Caco-2 (cell line): ENCODE data around the gene ZNF469. TPM values are rescaled to one million over a fixed set of nuclear protein-coding genes. Genes with fewer than 3 reads are reported as not detected.

Source experiments
- BruUV-seq: library from RNA; stranded (reverse); fragments of 400-500 nt; replicated peaks from 2 replicates; lab custom pipeline; 2021; lab: Mats Ljungman, UMichigan
- CTCF ChIA-PET: fragments of 300-600 bp; sonication (Branson Sonifier 250); formaldehyde crosslinking; loops from one replicate; lab custom pipeline; 2022; ENCODE audit warnings: antibody characterized with exemption; lab: Charles Lee
- POLR2A ChIA-PET: fragments of 300-600 bp; sonication (Branson Sonifier 250); formaldehyde crosslinking; loops from one replicate; lab custom pipeline; 2022; ENCODE audit warnings: antibody characterized with exemption; lab: Charles Lee
- DNase-seq, 2 experiments: peaks; one replicate each; pipeline versions ENCODE4 v3.0.0 to v3.0.0-alpha.2; 2020 to 2022
- H3K27me3 ChIP-seq: replicated peaks from 2 replicates; pipeline ENCODE4 v1.6.0; 2011; ENCODE audit warnings: low read length; ENCODE audit not compliant: control insufficient read depth, insufficient read depth
- H3K36me3 ChIP-seq: 2 replicates; pipeline ENCODE4 v1.5.1; 2011; ENCODE audit warnings: low read length; ENCODE audit not compliant: control insufficient read depth, insufficient read depth
- H3K4me1 ChIP-seq: fragments of 250-450 bp; sonication (Bioruptor Pico); 2 replicates; pipeline ENCODE4 v1.5.1; 2020; ENCODE audit warnings: mild to moderate bottlenecking
- H3K4me3 ChIP-seq: 2 replicates; pipeline ENCODE4 v1.5.1; 2011; ENCODE audit warnings: low read depth, mild to moderate bottlenecking, control low read depth, low read length
- H3K9me3 ChIP-seq: fragments of 250-450 bp; sonication (Bioruptor Pico); 2 replicates; pipeline ENCODE4 v1.5.1; 2020; ENCODE audit warnings: mild to moderate bottlenecking, moderate library complexity
- H3K27ac Mint-ChIP-seq: one replicate; pipeline ENCODE4 v1.8.0; 2022; ENCODE audit warnings: mixed read lengths; ENCODE audit not compliant: unreplicated experiment
- H3K27me3 Mint-ChIP-seq: one replicate; pipeline ENCODE4 v1.8.0; 2022; ENCODE audit warnings: mixed read lengths; ENCODE audit not compliant: insufficient read depth, unreplicated experiment
- H3K36me3 Mint-ChIP-seq: one replicate; pipeline ENCODE4 v1.8.0; 2022; ENCODE audit warnings: mild to moderate bottlenecking, mixed read lengths; ENCODE audit not compliant: insufficient read depth, unreplicated experiment
- H3K4me1 Mint-ChIP-seq: one replicate; pipeline ENCODE4 v1.8.0; 2022; ENCODE audit warnings: low read depth, mixed read lengths; ENCODE audit not compliant: unreplicated experiment
- H3K4me3 Mint-ChIP-seq: one replicate; pipeline ENCODE4 v1.8.0; 2022; ENCODE audit warnings: mild to moderate bottlenecking, moderate library complexity, mixed read lengths; ENCODE audit not compliant: unreplicated experiment
- H3K9me3 Mint-ChIP-seq: one replicate; pipeline ENCODE4 v1.8.0; 2022; ENCODE audit warnings: mixed read lengths; ENCODE audit not compliant: unreplicated experiment
- CTCF ChIP-seq, 2 experiments: fragments of 200-600 bp in 1 of 2; IDR thresholded peaks; 1 replicate in 1 of 2; 2 replicates in 1 of 2; pipeline versions ENCODE4 v1.5.1 to v1.8.0; 2011 to 2022; ENCODE audit warnings: antibody characterized with exemption in 1 of 2, control low read depth in 1 of 2, inconsistent platforms in 1 of 2, low read depth in 1 of 2, low read length in 1 of 2, mild to moderate bottlenecking in 1 of 2, moderate library complexity in 1 of 2; ENCODE audit not compliant: insufficient read depth in 1 of 2, severe bottlenecking in 1 of 2, unreplicated experiment in 1 of 2
- intact Hi-C: fragments of 100-400 bp; cut with micrococcal nuclease; formaldehyde crosslinking; loops from one replicate; pipeline ENCODE4 v1.10.0; 2022; ENCODE audit not compliant: unreplicated experiment
- total RNA-seq: library from RNA; stranded (reverse); gene quantifications from 2 replicates; pipeline ENCODE4 v1.2.3, GENCODE V29; 2022

Gene ZNF469
- total RNA-seq, 1 experiment from 2014 or later, result 0.07 TPM

GRCh38 chr16:88415713-88416323 is 33.1 kb downstream of the ZNF469 start:
- no peak overlapping the region for H3K27ac Mint-ChIP-seq
- H3K27me3 Mint-ChIP-seq, result peaks cover 4% of the 10 kb centered on the region
- Histone ChIP-seq H3K9me3 (no peaks in the 10 kb centered on the region), H3K36me3 (no peaks in the 10 kb centered on the region), H3K4me1 (no peaks in the 10 kb centered on the region), H3K27me3 (no peaks in the 10 kb centered on the region), H3K4me3 (no peak overlapping the region)
- no TSS peak for BruUV-seq
- ChIA-PET CTCF (no interaction called here), POLR2A (no interaction called here)
- no peaks in the 10 kb centered on the region for H3K4me1 Mint-ChIP-seq
- intact Hi-C loops, result no loop called here
- DNase-seq, result no peak
- H3K36me3 Mint-ChIP-seq, result no peaks in the 10 kb centered on the region
- no peak overlapping the region for H3K4me3 Mint-ChIP-seq
- TF ChIP-seq CTCF (IDR thresholded peaks at IDR 0.05; ENCODE audit: insufficient read depth in 1 of 2, low read depth in 1 of 2, low read length in 1 of 2, severe bottlenecking in 1 of 2, unreplicated experiment in 1 of 2), result no peak
- no peaks in the 10 kb centered on the region for H3K9me3 Mint-ChIP-seq

GRCh38 chr16:88416686-88417085 is 33.9 kb downstream of the ZNF469 start:
- H3K4me3 Mint-ChIP-seq, result no peak overlapping the region
- H3K36me3 Mint-ChIP-seq, result no peaks in the 10 kb centered on the region
- Histone ChIP-seq H3K4me3 (no peak overlapping the region), H3K4me1 (no peaks in the 10 kb centered on the region), H3K36me3 (no peaks in the 10 kb centered on the region), H3K27me3 (no peaks in the 10 kb centered on the region), H3K9me3 (no peaks in the 10 kb centered on the region)
- no peak overlapping the region for H3K27ac Mint-ChIP-seq
- intact Hi-C loops, result no loop called here
- no peak for TF ChIP-seq CTCF (IDR thresholded peaks at IDR 0.05; ENCODE audit: insufficient read depth in 1 of 2, low read depth in 1 of 2, low read length in 1 of 2, severe bottlenecking in 1 of 2, unreplicated experiment in 1 of 2)
- BruUV-seq, result no TSS peak
- no peak for DNase-seq
- no peaks in the 10 kb centered on the region for H3K9me3 Mint-ChIP-seq
- H3K27me3 Mint-ChIP-seq, result peaks cover 4% of the 10 kb centered on the region
- no peaks in the 10 kb centered on the region for H3K4me1 Mint-ChIP-seq
- ChIA-PET CTCF (interaction anchor here (0.6 kb wide), 1 partner anchor 212 kb away, joined by 4 read pairs; no protein-coding TSS in a partner anchor), POLR2A (interaction anchor here (0.6 kb wide), 1 partner anchor 119 kb away, joined by 5 read pairs; no protein-coding TSS in a partner anchor)

DNA sequence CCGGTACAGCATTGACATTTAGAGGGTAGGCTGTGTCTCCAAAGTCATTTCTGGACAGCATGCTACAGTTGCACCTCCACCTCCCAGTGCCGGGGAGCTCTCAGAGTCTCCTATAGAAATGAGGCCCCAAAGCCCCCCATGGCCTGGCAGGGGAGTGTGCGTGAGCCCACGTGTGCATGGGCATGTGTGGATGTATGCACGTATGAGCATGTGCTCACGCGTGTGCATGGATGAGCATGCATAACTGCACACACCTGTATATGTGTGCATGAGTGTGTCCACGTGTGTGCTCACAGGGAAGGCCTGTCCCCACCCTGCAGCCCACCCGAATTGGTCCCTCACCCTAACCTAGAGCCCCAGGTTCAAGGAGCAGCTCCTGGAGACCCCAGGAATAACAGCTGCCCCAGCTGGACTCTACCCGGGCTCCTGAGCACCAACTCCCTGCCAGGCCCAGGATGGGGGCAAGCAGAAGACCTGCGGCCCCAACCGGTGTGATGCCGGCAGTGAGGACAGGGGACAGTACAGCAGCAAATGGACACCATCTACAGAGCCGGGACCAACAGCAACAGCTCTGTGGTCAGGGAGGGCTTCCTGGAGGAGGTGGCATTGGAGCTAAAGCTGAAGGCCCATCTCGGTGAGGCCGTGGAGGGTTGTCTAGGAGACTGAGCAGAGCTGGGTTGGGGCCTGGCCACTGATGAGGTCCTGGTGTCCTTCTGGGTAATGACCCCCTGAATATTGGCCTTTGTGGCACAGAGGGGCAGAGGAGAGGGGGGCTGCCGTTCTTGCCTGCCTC is 35.1 kb downstream of the ZNF469 start:
- Mint-ChIP-seq H3K9me3 (no peaks in the 10 kb centered on the region), H3K27me3 (peaks cover 4% of the 10 kb centered on the region), H3K36me3 (no peaks in the 10 kb centered on the region), H3K4me3 (no peak overlapping the region), H3K4me1 (no peaks in the 10 kb centered on the region), H3K27ac (no peak overlapping the region)
- Histone ChIP-seq H3K9me3 (no peaks in the 10 kb centered on the region), H3K4me3 (no peak overlapping the region), H3K4me1 (no peaks in the 10 kb centered on the region), H3K27me3 (no peaks in the 10 kb centered on the region), H3K36me3 (no peaks in the 10 kb centered on the region)
- intact Hi-C loops, result no loop called here
- no peak for TF ChIP-seq CTCF (IDR thresholded peaks at IDR 0.05; ENCODE audit: insufficient read depth in 1 of 2, low read depth in 1 of 2, low read length in 1 of 2, severe bottlenecking in 1 of 2, unreplicated experiment in 1 of 2)
- POLR2A ChIA-PET, result no interaction called here
- BruUV-seq, result no TSS peak
- no peak for DNase-seq
- CTCF ChIA-PET, result no interaction called here
